OCI-LY7 (cell line): ENCODE results near the gene KRTAP10-3. TPM values are rescaled to one million over a fixed set of nuclear protein-coding genes. Genes with fewer than 3 reads are reported as not detected.

Experiments used
- BruUV-seq: library from RNA; stranded (reverse); fragments of 400-500 nt; replicated peaks from 2 replicates; lab custom pipeline; 2021; lab: Mats Ljungman, UMichigan
- CTCF ChIA-PET: fragments of 300-600 bp; sonication (Branson Sonifier 250); formaldehyde crosslinking; loops from one replicate; lab custom pipeline; 2022; ENCODE audit warnings: antibody characterized with exemption; ENCODE audit not compliant: unreplicated experiment; lab: Charles Lee
- POLR2A ChIA-PET: fragments of 300-600 bp; sonication (Branson Sonifier 250); formaldehyde crosslinking; loops from one replicate; lab custom pipeline; 2022; ENCODE audit warnings: antibody characterized with exemption; lab: Charles Lee
- DNase-seq: peaks from one replicate; pipeline ENCODE4 v3.0.0-alpha.2; 2015; ENCODE audit warnings: low spot score
- H2AFZ ChIP-seq: fragments of 200-600 bp; sonication (generic), shearing (Covaris generic); 2 replicates; pipeline ENCODE4 v1.6.1; 2014; ENCODE audit warnings: mild to moderate bottlenecking, antibody characterized with exemption, low read length, moderate library complexity
- H3K27ac ChIP-seq: fragments of 200-600 bp; sonication (generic); 2 replicates; pipeline ENCODE4 v1.5.1; 2014; ENCODE audit warnings: mixed run types, low read depth, mild to moderate bottlenecking, moderate library complexity, low read length, inconsistent platforms; ENCODE audit not compliant: poor library complexity, severe bottlenecking
- H3K36me3 ChIP-seq: fragments of 200-600 bp; sonication (generic); 2 replicates; pipeline ENCODE4 v1.6.1; 2014; ENCODE audit warnings: mild to moderate bottlenecking, antibody characterized with exemption, low read length, moderate library complexity, mixed read lengths; ENCODE audit not compliant: insufficient read depth
- H3K4me1 ChIP-seq: fragments of 200-600 bp; sonication (generic); 2 replicates; pipeline ENCODE4 v1.5.1; 2014; ENCODE audit warnings: mild to moderate bottlenecking, low read length; ENCODE audit not compliant: insufficient read depth, poor library complexity, severe bottlenecking
- H3K4me2 ChIP-seq: fragments of 200-600 bp; sonication (generic); 2 replicates; pipeline ENCODE4 v1.6.1; 2014; ENCODE audit warnings: mild to moderate bottlenecking, low read length
- H3K4me3 ChIP-seq: fragments of 200-600 bp; sonication (generic); 2 replicates; pipeline ENCODE4 v1.5.1; 2014; ENCODE audit warnings: mild to moderate bottlenecking, low read depth, low read length; ENCODE audit not compliant: poor library complexity, severe bottlenecking
- H3K79me2 ChIP-seq: fragments of 200-600 bp; sonication (generic); 2 replicates; pipeline ENCODE4 v1.6.1; 2016; ENCODE audit warnings: low read depth, mild to moderate bottlenecking, low read length, moderate library complexity, mixed read lengths; ENCODE audit not compliant: insufficient read depth
- H3K9me2 ChIP-seq: fragments of 200-600 bp; sonication (generic); 2 replicates; pipeline ENCODE4 v1.6.1; 2016; ENCODE audit warnings: mild to moderate bottlenecking, low read length, mixed read lengths; ENCODE audit not compliant: insufficient read depth
- H3K9me3 ChIP-seq: fragments of 200-600 bp; sonication (generic); 2 replicates; pipeline ENCODE4 v1.6.1; 2014; ENCODE audit warnings: mild to moderate bottlenecking, mixed run types, low read length, mixed read lengths
- H4K20me1 ChIP-seq: fragments of 200-600 bp; sonication (generic); 2 replicates; pipeline ENCODE4 v1.6.1; 2014; ENCODE audit warnings: mild to moderate bottlenecking, antibody characterized with exemption, low read length, moderate library complexity, mixed read lengths; ENCODE audit not compliant: insufficient read depth
- CTCF ChIP-seq: fragments of 200-600 bp; sonication (generic); conservative IDR thresholded peaks from 2 replicates; pipeline ENCODE4 v1.5.1; 2014; ENCODE audit warnings: mild to moderate bottlenecking, antibody characterized with exemption, low read length, moderate library complexity, mixed read lengths
- EZH2phosphoT487 ChIP-seq: fragments of 200-600 bp; sonication (generic); IDR thresholded peaks from 2 replicates; pipeline ENCODE4 v1.6.1; 2018; ENCODE audit warnings: low read depth, borderline replicate concordance, mild to moderate bottlenecking, mixed run types, antibody characterized with exemption, low read length, moderate library complexity, mixed read lengths
- intact Hi-C: fragments of 100-400 bp; cut with micrococcal nuclease; formaldehyde crosslinking; loops from one replicate; pipeline ENCODE4 v1.10.0; 2022; ENCODE audit not compliant: unreplicated experiment
- total RNA-seq, 2 experiments: library from RNA; depleted of rRNA in 1 of 2; stranded (reverse); fragments of >200 nt in 1 of 2; shearing (Covaris generic) in 1 of 2; gene quantifications; 2 replicates each; pipeline ENCODE4 v1.2.3, GENCODE V29; 2014 to 2022

Gene KRTAP10-3
- total RNA-seq, 2 experiments from 2014 or later = not detected

GRCh38 chr21:44585892-44586291 lies 27.3 kb upstream of the KRTAP10-3 start:
- TF ChIP-seq EZH2phosphoT487 (no peak), CTCF (no peak)
- DNase-seq = no peak
- CTCF ChIA-PET = no interaction called here
- no TSS peak for BruUV-seq
- intact Hi-C loops = no loop called here
- Histone ChIP-seq H3K9me3 (peaks cover 10% of the 10 kb centered on the region; the same call in 1 of the 2 replicates), H3K36me3 (no peaks in the 10 kb centered on the region), H3K27ac (no peak overlapping the region), H3K9me2 (no peaks in the 10 kb centered on the region), H3K4me3 (no peak overlapping the region), H3K4me2 (no peak overlapping the region), H4K20me1 (no peaks in the 10 kb centered on the region), H2AFZ (no peak overlapping the region), H3K4me1 (no peaks in the 10 kb centered on the region), H3K79me2 (no peaks in the 10 kb centered on the region)
- POLR2A ChIA-PET = no interaction called here

GRCh38 chr21:44583800-44584147 lies 25.2 kb upstream of the KRTAP10-3 start:
- H3K4me1 ChIP-seq = no peaks in the 10 kb centered on the region
- no peak for DNase-seq
- CTCF ChIA-PET = no interaction called here
- no TSS peak for BruUV-seq
- no peaks in the 10 kb centered on the region for H4K20me1 ChIP-seq
- H3K36me3 ChIP-seq = no peaks in the 10 kb centered on the region
- no peak for TF ChIP-seq CTCF
- TF ChIP-seq EZH2phosphoT487 = no peak
- POLR2A ChIA-PET = no interaction called here
- H3K27ac ChIP-seq = no peak overlapping the region
- H3K79me2 ChIP-seq = no peaks in the 10 kb centered on the region
- H3K4me2 ChIP-seq = no peak overlapping the region
- no peaks in the 10 kb centered on the region for H3K9me2 ChIP-seq
- no peak overlapping the region for H2AFZ ChIP-seq
- H3K9me3 ChIP-seq = peaks cover 10% of the 10 kb centered on the region; the same call in 1 of the 2 replicates
- no peak overlapping the region for H3K4me3 ChIP-seq
- intact Hi-C loops = no loop called here

- Histone ChIP-seq H3K79me2 (no peaks in the 10 kb centered on the region), H3K4me3 (no peak overlapping the region), H3K27ac (no peak overlapping the region), H3K9me3 (peaks cover 10% of the 10 kb centered on the region; the same call in 1 of the 2 replicates), H4K20me1 (no peaks in the 10 kb centered on the region), H3K4me2 (no peak overlapping the region), H3K4me1 (no peaks in the 10 kb centered on the region), H2AFZ (no peak overlapping the region), H3K9me2 (no peaks in the 10 kb centered on the region), H3K36me3 (no peaks in the 10 kb centered on the region)
- no TSS peak for BruUV-seq
- ChIA-PET CTCF (no interaction called here), POLR2A (no interaction called here)
- TF ChIP-seq EZH2phosphoT487 = no peak
- no peak for TF ChIP-seq CTCF
- DNase-seq = no peak
- intact Hi-C loops = no loop called here
Measured at GRCh38 chr21:44583089-44583799, 24.6 kb upstream of the KRTAP10-3 start.
